Adipose tissue (tissue), 3 donors: ENCODE measurements around the gene SPC24. TPM values are rescaled to one million over a fixed set of nuclear protein-coding genes. Genes with fewer than 3 reads are reported as not detected.
"Not testable (repeated sequence)": the region's sequence is repeated elsewhere in the genome, so short reads cannot be mapped to it uniquely, and the experiment has no call there.

ENCODE experiments used
- H3K27ac ChIP-seq: one replicate; pipeline ENCODE4 v1.5.1; 2013; ENCODE audit warnings: low read depth, low read length
- WGBS, 3 donors: extraction: QIAGEN DNeasy Blood & Tissue Kit; methylation state at CpG; one replicate each; pipeline ENCODE4 v1.1.7; 2013; 5-methylcytosine and 5-hydroxymethylcytosine counted together
- polyA plus RNA-seq, 3 donors: library from polyadenylated mRNA; stranded (reverse); fragments of 200-250 nt; gene quantifications; one replicate each; pipeline ENCODE4 v1.2.3, GENCODE V29; 2013
- donor health status: healthy with polysubstance abuse.
- donor health status: Bipolar disorder and iron deficiency.
- donor health status: healthy.

SPC24 gene
- polyA plus RNA-seq, 3 donors = 0.17 to 2.4 (median 0.30) TPM

DNA sequence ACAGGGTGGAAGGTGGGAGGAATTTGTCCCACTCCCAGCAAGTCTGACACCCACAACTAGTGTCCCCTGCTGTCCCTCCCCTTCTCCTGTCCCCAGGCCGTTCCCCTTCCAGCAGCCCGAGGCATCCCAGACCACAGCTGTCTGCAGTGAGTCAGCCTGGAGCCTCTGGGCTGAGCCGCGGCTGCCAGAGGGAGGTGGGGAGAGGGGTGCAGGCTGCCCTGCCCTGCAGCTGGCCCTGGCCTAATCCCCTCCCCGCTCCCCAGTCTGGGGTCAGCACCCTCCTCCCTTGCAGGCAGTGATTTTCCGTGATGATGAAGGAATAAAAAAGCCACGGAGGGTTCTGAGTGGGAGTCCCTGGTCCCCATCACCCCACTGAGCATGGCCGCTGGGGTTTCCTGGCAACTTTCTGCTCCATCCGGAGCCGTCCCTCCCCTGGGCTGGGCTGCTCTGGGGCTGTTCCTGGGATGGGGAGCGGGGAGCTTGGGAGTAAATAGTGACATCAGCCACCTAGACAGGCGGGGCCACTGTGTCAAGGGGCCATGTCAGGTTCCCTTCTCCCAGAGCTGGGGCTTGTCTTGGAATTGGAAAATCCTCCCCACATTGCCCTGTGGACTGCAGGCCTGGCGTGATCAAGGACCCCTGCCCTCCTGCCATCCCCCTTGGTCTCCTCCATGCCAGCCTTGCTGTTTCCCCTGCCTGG is 16.8 kb downstream of the SPC24 start:
- peak overlapping the region; percentile 61 for H3K27ac ChIP-seq
- 15 to 71% (median 20%) methylated on average over 13 of the region's 13 CpGs for WGBS, 3 donors

DNA sequence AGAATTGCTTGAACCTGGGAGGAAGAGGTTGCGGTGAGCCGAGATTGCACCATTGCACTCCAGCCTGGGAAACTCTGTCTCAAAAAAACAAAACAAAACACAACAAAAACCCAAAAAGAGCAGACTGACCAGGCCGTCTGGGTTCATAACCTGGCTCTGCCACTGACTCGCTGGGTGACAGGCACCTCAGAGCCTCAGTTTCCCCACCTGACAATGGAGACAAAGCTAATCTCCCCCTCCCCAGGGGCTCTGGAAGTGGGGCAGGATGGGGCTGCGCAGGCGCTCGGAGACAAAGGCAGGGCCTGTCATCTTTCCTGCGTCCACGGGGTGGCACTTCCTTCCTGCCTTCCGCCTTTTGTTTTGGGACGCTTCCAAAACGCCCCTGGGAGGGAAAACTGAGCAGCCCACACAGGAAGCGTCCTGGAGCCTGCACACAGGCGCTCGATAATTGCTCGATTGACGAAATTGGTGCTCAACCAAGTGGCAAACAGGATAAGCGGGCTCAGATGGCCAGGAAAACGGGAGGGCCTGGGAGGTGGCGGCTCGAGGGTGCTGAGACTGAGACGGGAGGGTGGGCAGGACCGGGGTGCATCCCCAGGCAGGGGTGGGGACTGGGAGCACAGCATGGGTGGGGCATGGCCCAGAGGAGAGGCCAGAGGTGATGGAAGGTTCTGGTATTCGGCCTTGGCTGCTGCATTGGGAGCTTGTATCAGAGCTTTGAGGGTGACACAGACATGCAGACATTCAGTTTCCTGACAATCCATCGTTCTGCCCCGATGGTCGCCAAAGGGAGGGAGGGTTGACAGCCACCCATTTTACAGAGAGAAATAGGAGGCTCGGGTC is 17.8 kb downstream of the SPC24 start:
- peak overlapping the region; percentile 21 for H3K27ac ChIP-seq
- 2 to 8% (median 4%) methylated on average over 28 of the region's 28 CpGs for WGBS, 3 donors

DNA sequence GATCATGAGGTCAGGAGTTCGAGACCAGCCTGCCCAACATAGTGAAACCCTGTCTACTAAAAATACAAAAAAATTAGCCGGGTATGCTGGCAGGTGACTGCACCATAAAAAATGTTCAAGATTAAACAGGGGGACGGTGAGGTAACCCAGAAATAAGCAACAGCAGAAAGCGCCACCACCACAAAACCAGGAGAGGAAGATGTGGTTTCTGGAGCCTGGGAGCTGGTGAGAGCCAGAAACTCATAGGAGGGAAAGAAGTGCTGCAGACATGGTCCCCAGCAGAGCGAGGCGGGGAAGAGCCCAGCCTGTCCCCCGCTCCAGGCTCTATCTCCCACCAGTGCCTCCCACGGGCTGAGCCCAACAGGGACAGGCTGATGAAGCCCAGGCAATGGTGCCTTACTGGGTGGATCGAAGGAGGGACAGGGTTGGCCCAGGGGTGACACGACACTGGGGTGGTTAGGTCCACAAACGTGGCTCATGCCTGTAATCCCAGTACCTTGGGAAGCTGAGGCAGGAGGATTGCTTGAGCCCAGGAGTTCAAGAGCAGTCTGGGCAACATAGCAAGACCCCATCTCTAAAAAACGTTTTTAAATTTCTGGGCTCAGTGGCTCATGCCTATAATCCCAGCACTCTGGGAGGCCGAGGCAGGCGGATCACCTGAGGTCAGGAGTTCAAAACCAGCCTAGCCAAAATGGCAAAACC is 19.0 kb downstream of the SPC24 start:
- H3K27ac ChIP-seq = no peak overlapping the region
- 67 to 72% (median 70%) methylated on average over 14 of the region's 14 CpGs for WGBS, 3 donors

DNA sequence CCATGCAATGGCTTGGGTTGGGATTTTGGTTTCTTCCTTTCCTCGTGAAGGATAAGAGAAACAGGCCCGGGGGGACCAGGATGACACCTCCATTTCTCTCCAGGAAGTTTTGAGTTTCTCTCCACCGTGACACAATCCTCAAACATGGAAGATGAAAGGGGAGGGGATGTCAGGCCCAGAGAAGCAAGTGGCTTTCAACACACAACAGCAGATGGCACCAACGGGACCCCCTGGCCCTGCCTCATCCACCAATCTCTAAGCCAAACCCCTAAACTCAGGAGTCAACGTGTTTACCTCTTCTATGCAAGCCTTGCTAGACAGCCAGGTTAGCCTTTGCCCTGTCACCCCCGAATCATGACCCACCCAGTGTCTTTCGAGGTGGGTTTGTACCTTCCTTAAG is 24.1 kb downstream of the SPC24 start:
- 67 to 77% (median 76%) methylated on average over 7 of the region's 7 CpGs for WGBS, 3 donors
- H3K27ac ChIP-seq = no peak overlapping the region

DNA sequence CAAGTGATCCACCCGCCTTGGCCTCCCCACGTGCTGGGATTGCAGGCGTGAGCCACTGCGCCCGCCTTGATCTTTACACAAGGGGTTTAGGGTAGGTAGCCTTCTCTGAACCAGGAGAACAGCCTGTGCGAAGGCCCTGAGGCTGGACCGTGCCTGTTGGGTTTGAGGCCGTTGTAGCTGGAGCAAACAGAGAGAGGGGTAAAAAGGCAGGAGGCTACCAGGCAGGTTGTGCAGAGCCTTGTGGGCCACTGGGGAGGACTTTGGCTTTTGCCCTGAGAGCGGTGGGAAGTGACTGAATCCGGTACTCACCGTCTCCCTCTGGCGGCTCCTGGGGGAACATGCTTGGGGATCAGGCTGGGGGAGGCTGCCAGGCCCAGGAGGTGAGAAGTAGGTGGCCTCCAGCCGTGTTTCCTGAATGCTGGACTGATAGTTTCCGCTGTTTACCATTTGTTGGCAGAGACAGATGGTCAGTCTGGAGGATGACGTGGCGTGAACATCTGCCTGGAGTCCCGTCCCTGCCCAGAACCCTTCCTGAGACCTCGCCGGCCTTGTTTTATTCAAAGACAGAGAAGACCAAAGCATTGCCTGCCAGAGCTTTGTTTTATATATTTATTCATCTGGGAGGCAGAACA is 24.6 kb downstream of the SPC24 start:
- H3K27ac ChIP-seq = no peak overlapping the region
- WGBS, 3 donors = 43 to 48% (median 43%) methylated on average over 19 of the region's 19 CpGs

DNA sequence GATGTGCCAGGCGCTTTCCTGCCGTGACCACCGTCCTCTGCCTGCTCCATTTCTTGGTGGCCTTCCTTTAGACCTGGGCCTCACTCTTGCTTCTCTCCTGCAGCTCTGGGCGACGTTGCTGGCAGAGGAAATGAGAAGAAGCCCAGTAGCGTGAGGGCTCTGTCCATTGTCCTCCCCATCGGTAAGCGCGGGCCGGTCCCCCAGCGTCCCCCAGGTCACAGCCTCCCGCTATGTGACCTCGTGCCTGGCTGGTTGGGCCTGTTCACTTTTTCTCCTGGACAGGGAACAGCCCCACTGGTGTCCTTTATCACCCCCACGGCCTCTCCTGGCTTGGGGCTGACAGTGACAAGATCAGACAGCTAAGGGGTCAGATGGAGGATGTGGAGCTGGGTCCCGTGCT is 27.7 kb downstream of the SPC24 start:
- H3K27ac ChIP-seq = no peak overlapping the region
- 86 to 97% (median 93%) methylated on average over 15 of the region's 15 CpGs for WGBS, 3 donors

DNA sequence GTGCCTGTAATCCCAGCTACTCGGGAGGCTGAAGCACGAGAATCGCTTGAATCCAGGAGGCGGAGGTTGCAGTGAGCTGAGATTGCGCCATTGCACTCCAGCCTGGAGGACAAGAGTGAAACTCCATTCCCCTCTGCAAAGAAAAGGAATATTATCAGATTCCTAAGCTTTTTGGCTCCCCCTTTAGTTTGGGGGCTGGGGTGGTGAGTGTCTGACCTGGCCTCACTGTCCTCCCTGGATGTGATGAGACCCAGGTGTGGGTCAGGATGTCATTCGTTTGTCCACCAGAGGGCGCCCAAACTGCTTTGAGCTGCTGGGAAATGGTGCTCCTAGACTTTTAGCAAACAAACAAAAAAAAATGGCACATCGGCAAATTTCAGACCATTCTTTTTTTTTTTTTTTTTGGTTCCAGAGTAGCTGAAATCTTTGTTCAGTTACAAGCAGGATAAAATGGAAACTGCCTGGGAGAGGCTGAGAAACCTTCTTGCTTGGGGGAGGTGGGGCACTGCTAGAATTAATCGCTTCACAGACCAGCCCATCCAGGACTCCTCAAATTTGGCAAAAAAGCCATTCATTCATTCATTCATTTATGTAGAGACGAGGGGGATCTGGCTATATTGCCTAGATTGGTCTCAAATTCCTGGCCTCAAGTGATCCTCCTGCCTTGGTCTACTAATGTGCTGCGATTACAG is 29.4 kb downstream of the SPC24 start:
- H3K27ac ChIP-seq = no peak overlapping the region
- WGBS, 3 donors = 57 to 61% (median 60%) methylated on average over 11 of the region's 11 CpGs

DNA sequence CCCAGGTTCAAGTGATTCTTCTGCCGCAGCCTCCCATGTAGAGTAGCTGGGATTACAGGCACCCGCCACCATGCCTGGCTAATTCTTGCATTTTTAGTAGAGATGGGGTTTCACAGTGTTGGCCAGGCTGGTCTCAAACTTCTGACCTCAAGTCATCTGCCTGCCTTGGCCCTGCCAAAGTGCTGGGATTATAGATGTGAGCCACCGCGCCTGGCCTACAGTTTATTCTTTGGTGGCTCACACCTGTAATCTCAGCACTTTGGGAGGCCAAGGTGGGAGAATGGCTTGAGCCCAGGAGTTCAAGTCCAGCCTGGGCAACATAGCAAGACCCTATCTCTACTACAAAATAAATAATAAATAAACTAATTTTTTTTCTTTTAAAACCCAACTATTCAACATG is 31.4 kb downstream of the SPC24 start:
- H3K27ac ChIP-seq = not testable (repeated sequence)
- WGBS, 3 donors = 94 to 99% (median 97%) methylated on average over 4 of the region's 4 CpGs

DNA sequence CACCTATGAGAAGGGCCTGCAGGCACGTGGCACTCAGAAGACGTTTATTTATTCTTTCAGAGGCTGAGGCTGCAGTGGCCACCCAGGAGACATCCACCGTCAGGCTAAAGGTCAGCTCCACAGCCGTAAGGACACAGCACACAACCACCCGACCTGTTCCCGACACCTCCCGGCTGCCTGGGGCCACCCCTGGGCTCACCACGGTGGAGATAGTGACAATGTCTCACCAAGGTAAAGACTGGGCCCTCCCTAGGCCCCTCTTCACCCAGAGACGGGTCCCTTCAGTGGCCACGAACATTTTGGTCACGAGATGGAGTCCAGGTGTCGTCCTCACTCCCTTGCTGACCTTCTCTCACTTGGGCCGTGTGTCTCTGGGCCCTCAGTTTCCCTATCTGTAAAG is 32.5 kb downstream of the SPC24 start:
- H3K27ac ChIP-seq = no peak overlapping the region
- 87 to 91% (median 90%) methylated on average over 13 of the region's 13 CpGs for WGBS, 3 donors

DNA sequence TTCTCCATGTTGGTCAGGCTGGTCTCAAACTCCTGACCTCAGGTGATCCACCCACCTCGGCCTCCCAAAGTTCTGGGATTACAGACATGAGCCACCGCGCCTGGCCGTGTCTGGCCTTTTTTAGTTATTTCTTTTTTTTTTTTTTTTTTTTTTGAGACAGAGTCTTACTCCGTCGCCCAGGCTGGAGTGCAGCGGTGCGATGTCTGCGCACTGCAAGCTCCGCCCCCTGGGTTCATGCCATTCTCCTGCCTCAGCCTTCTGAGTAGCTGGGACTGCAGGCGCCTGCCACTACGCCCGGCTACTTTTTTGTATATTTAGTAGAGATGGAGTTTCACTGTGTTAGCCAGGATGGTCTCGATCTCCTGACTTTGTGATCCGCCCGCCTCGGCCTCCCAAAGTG is 33.6 kb downstream of the SPC24 start:
- 86 to 99% (median 95%) methylated on average over 12 to 17 of the region's 17 CpGs for WGBS, 3 donors
- not testable (repeated sequence) for H3K27ac ChIP-seq

DNA sequence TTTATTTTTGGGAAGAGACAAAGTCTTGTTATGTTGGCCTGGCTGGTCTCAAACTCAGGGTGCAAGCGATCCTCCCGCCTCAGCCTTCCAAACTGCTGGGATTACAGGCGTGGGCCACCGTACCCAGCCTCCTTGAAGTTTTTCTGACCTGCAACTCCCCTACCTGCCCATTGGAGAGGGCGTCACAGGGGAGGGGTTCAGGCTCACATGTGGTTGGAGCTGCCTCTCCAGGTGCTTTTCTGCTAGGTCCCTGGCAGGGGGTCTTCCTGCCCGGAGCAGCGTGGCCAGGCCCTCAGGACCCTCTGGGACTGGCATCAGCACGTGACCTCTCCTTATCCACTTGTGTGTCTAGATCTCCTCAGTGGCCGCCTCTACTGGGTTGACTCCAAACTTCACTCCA is 39.1 kb downstream of the SPC24 start:
- H3K27ac ChIP-seq = no peak overlapping the region
- WGBS, 3 donors = 86 to 97% (median 97%) methylated on average over 9 of the region's 9 CpGs

DNA sequence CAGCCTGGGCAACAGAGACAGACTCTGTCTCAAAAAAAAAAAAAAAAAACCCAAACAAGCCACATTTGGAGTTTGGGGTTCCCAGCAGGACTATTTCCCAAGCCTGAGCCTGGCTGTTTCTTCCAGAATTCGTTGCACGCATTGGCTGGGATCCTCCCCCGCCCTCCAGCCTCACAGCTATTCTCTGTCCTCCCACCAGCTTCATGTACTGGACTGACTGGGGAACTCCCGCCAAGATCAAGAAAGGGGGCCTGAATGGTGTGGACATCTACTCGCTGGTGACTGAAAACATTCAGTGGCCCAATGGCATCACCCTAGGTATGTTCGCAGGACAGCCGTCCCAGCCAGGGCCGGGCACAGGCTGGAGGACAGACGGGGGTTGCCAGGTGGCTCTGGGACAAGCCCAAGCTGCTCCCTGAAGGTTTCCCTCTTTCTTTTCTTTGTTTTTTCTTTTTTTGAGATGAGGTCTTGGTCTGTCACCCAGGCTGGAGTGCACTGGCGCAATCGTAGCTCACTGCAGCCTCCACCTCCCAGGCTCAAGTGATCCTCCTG is 39.6 kb downstream of the SPC24 start:
- 74 to 85% (median 77%) methylated on average over 11 of the region's 11 CpGs for WGBS, 3 donors

DNA sequence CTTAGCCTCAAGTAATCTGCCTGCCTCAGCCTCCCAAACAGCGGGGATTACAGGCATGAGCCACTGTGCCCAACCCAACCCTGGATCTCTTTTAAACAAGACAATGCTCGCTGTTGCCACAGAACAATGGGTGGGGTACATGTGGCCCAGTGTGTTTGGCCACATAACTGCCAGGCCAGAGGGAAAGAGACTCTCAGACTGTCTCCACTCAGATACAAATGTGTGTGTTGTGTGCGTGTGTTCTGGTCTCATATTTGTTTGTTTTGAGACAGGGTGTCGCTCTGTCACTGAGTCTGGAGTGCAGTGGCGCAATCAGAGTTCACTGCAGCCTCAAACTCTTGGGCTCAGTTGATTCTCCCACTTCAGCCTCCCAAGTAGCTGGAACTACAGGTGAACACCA is 40.5 kb downstream of the SPC24 start:
- no peak overlapping the region for H3K27ac ChIP-seq
- WGBS, 3 donors = 93 to 97% (median 93%) methylated on average over 5 of the region's 5 CpGs

More for the DNA sequence above, 39.6 kb downstream of the SPC24 start:
- H3K27ac ChIP-seq = no peak overlapping the region

DNA sequence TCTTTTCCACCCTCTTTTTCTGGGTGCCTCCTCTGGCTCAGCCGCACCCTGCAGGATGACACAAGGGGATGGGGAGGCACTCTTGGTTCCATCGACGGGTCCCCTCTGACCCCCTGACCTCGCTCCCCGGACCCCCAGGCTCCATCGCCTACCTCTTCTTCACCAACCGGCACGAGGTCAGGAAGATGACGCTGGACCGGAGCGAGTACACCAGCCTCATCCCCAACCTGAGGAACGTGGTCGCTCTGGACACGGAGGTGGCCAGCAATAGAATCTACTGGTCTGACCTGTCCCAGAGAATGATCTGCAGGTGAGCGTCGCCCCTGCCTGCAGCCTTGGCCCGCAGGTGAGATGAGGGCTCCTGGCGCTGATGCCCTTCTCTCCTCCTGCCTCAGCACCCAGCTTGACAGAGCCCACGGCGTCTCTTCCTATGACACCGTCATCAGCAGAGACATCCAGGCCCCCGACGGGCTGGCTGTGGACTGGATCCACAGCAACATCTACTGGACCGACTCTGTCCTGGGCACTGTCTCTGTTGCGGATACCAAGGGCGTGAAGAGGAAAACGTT is 42.4 kb downstream of the SPC24 start:
- H3K27ac ChIP-seq = no peak overlapping the region
- 93 to 97% (median 94%) methylated on average over 26 to 27 of the region's 27 CpGs for WGBS, 3 donors

DNA sequence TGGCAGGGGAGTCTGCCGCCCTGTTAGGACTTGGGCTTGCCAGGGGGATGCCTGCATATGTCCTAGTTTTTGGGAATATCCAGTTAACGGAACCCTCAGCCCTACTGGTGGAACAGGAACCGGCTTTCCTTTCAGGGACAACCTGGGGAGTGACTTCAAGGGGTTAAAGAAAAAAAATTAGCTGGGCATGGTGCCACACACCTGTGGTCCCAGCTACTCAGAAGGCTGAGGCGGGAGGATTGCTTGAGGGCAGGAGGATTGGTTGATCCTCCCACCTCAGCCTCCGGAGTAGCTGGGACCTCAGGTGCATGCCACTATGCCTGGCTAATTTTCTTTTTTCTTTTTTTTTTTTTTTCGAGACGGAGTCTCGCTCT is 43.8 kb downstream of the SPC24 start:
- H3K27ac ChIP-seq = no peak overlapping the region
- 75 to 91% (median 91%) methylated on average over 5 to 8 of the region's 8 CpGs for WGBS, 3 donors

DNA sequence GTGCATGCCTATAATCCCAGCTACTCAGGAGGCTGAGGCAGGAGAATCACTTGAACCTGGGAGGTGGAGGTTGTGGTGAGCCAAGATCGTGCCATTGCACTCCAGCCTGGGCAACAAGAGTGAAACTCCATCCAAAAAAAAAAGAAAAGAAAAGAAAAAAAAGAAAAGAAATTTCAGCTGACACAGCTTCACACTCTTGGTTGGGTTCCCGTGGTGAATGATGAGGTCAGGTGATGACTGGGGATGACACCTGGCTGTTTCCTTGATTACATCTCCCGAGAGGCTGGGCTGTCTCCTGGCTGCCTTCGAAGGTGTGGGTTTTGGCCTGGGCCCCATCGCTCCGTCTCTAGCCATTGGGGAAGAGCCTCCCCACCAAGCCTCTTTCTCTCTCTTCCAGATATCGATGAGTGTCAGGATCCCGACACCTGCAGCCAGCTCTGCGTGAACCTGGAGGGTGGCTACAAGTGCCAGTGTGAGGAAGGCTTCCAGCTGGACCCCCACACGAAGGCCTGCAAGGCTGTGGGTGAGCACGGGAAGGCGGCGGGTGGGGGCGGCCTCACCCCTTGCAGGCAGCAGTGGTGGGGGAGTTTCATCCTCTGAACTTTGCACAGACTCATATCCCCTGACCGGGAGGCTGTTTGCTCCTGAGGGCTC is 44.3 kb downstream of the SPC24 start:
- WGBS, 3 donors = 90 to 93% (median 93%) methylated on average over 15 of the region's 15 CpGs
- no peak overlapping the region for H3K27ac ChIP-seq

DNA sequence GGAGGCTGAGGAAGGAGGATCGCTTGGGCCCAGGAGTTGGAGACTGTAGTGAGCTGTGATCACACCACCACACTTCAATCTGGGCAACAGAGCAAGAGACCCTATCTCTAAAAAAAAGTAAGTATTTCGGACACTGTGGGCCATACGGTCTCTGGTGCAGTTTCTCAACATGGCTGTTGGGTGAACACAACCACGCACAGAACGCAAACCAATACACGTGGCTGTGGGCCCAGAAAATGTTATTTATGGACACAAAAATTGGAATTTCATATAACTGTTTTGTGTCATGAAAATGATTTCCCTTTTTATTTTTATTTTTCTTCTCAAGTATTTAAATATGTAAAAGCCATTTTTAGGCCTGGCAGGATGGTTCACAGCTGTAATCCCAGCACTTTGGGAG is 46.8 kb downstream of the SPC24 start:
- 87 to 93% (median 89%) methylated on average over 6 of the region's 6 CpGs for WGBS, 3 donors

More for the DNA sequence above, 46.8 kb downstream of the SPC24 start:
- no peak overlapping the region for H3K27ac ChIP-seq
